A673 (cell line): ENCODE measurements around the gene FHIT. TPM values are rescaled to one million over a fixed set of nuclear protein-coding genes. Genes with fewer than 3 reads are reported as not detected.

Experiments used
- BruUV-seq: library from RNA; stranded (reverse); fragments of 400-500 nt; replicated peaks from 2 replicates; lab custom pipeline; 2021; lab: Mats Ljungman, UMichigan
- CTCF ChIA-PET: fragments of 300-600 bp; sonication (Branson Sonifier 250); formaldehyde crosslinking; loops from one replicate; lab custom pipeline; 2022; ENCODE audit warnings: antibody characterized with exemption; lab: Charles Lee
- POLR2A ChIA-PET: fragments of 300-600 bp; sonication (Branson Sonifier 250); formaldehyde crosslinking; loops from one replicate; lab custom pipeline; 2022; ENCODE audit warnings: antibody characterized with exemption; ENCODE audit not compliant: low non-redundant PET; lab: Charles Lee
- DNase-seq: peaks from one replicate; pipeline ENCODE4 v3.0.0-alpha.2; 2015; ENCODE audit warnings: low spot score
- H3K27ac ChIP-seq: fragments of 200-600 bp; sonication (generic); 2 replicates; pipeline ENCODE4 v1.5.1; 2016; ENCODE audit warnings: mixed run types, low read depth, mild to moderate bottlenecking, mixed read lengths, antibody characterized with exemption, low read length; ENCODE audit not compliant: poor library complexity, severe bottlenecking
- H3K27me3 ChIP-seq: fragments of 200-600 bp; sonication (generic); replicated peaks from 2 replicates; pipeline ENCODE4 v1.6.1; 2017; ENCODE audit warnings: mixed run types, low read depth, mild to moderate bottlenecking, mixed read lengths, antibody characterized with exemption, low read length; ENCODE audit not compliant: insufficient read depth, poor library complexity
- H3K36me3 ChIP-seq: fragments of 200-600 bp; sonication (generic); 2 replicates; pipeline ENCODE4 v1.6.1; 2016; ENCODE audit warnings: mixed run types, mild to moderate bottlenecking, mixed read lengths, antibody characterized with exemption, low read length; ENCODE audit not compliant: insufficient read depth, poor library complexity, severe bottlenecking
- H3K4me1 ChIP-seq: fragments of 200-600 bp; sonication (generic); 2 replicates; pipeline ENCODE4 v1.6.1; 2017; ENCODE audit warnings: mixed run types, mild to moderate bottlenecking, mixed read lengths, antibody characterized with exemption, low read length; ENCODE audit not compliant: insufficient read depth, poor library complexity, severe bottlenecking
- H3K4me3 ChIP-seq: fragments of 200-600 bp; sonication (generic); 2 replicates; pipeline ENCODE4 v1.5.1; 2016; ENCODE audit warnings: low read depth, mixed run types, mild to moderate bottlenecking, mixed read lengths, low read length; ENCODE audit not compliant: poor library complexity, severe bottlenecking
- H3K9me3 ChIP-seq: fragments of 200-600 bp; sonication (generic); 2 replicates; pipeline ENCODE4 v1.6.1; 2016; ENCODE audit warnings: mixed run types, low read depth, mild to moderate bottlenecking, mixed read lengths, antibody characterized with exemption, low read length; ENCODE audit not compliant: poor library complexity, severe bottlenecking
- EZH2 ChIP-seq: fragments of 200-600 bp; sonication (generic); IDR thresholded peaks from 2 replicates; pipeline ENCODE4 v1.6.1; 2017; ENCODE audit warnings: borderline replicate concordance, low read depth, mild to moderate bottlenecking, mixed read lengths, antibody characterized with exemption, low read length; ENCODE audit not compliant: poor library complexity, severe bottlenecking
- intact Hi-C: fragments of 100-400 bp; cut with micrococcal nuclease; formaldehyde crosslinking; loops from one replicate; pipeline ENCODE4 v1.10.0; 2022; ENCODE audit not compliant: unreplicated experiment
- total RNA-seq: library from RNA; stranded (reverse); gene quantifications from 2 replicates; pipeline ENCODE4 v1.2.3, GENCODE V29; 2021
- TF ChIP-seq, protein P1 (sequence below): fragments of 300-800, 200-600 bp; sonication (generic); conservative IDR thresholded peaks from 2 replicates; pipeline ENCODE4 v1.5.1; 2017; ENCODE audit warnings: low read depth, mild to moderate bottlenecking, antibody characterized with exemption, low read length, moderate library complexity, mixed read lengths

The FHIT gene
- total RNA-seq, 1 experiment from 2014 or later, result not detected

DNA sequence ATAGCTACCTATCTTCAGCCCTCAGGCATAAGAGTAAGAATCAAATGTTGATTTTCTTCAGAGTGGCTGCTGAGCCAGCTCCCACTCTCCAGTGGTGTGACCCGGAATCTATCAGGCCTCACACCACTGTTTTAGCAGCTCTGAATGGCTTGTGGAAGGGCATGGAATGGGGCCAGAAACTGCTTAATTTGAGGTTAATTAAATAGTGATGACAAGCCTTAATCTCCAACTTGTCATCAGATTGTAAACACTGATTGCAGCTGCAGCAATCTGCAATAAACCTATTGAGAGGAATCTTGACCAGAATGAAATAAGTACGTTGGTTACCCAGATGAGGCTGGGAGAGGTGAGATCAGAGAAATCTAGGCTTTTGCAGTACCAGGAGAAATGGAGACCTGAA is 317.4 kb downstream of the FHIT start:
- CTCF ChIA-PET, result no interaction called here
- BruUV-seq, result no TSS peak

DNA sequence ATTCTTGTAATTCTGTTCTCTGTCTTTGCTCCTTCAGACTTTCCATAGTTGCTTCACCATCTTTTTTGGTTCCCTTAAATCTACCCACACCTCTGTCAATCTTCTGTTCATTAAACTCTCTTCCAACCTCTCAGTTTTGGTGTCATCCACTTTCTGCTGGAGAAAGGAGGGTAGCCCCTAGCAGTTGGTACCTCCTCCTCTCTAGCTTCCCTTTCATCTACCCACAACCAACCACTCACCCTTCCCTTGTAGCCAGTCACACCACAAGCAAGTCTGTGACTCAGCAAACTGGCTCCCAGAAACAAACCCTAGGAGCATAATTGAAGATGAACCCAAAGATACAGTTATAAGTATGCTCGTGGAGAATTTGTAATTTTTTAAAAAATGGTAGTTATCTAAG is 318.6 kb downstream of the FHIT start:
- no TSS peak for BruUV-seq
- TF ChIP-seq, protein P1, sequence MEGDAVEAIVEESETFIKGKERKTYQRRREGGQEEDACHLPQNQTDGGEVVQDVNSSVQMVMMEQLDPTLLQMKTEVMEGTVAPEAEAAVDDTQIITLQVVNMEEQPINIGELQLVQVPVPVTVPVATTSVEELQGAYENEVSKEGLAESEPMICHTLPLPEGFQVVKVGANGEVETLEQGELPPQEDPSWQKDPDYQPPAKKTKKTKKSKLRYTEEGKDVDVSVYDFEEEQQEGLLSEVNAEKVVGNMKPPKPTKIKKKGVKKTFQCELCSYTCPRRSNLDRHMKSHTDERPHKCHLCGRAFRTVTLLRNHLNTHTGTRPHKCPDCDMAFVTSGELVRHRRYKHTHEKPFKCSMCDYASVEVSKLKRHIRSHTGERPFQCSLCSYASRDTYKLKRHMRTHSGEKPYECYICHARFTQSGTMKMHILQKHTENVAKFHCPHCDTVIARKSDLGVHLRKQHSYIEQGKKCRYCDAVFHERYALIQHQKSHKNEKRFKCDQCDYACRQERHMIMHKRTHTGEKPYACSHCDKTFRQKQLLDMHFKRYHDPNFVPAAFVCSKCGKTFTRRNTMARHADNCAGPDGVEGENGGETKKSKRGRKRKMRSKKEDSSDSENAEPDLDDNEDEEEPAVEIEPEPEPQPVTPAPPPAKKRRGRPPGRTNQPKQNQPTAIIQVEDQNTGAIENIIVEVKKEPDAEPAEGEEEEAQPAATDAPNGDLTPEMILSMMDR, result no peak
- TF ChIP-seq EZH2, result no peak
- Histone ChIP-seq H3K4me3 (no peak overlapping the region), H3K36me3 (no peaks in the 10 kb centered on the region), H3K27me3 (no peaks in the 10 kb centered on the region), H3K27ac (no peak overlapping the region), H3K4me1 (no peaks in the 10 kb centered on the region), H3K9me3 (no peaks in the 10 kb centered on the region)
- CTCF ChIA-PET, result no interaction called here
- intact Hi-C loops, result no loop called here
- POLR2A ChIA-PET, result no interaction called here
- DNase-seq, result no peak

More for the DNA sequence above, 317.4 kb downstream of the FHIT start:
- Histone ChIP-seq H3K4me1 (no peaks in the 10 kb centered on the region), H3K27me3 (no peaks in the 10 kb centered on the region), H3K27ac (no peak overlapping the region), H3K36me3 (no peaks in the 10 kb centered on the region), H3K9me3 (no peaks in the 10 kb centered on the region), H3K4me3 (no peak overlapping the region)
- DNase-seq, result no peak
- POLR2A ChIA-PET, result no interaction called here
- no peak for TF ChIP-seq EZH2
- TF ChIP-seq, protein P1, result no peak
- intact Hi-C loops, result no loop called here

DNA sequence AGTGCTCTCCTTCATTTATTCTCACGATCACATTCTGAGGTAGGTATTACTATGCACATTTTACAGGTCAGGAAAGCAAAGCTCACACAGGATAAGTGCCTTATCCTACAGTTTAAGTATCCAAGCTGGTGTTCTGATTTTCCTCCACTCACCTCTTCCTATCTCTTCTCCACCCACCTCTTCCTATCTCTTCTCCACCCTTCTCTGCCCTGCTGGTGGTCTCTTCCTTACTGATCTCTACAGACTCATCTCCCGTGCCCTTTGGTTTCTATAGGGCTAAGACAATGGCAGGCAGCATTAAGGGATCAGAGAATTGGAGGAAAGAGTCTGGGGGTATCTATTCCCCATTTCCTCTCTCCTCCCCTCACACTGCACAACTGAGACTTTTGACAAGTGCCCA is 319.1 kb downstream of the FHIT start:
- Histone ChIP-seq H3K27ac (no peak overlapping the region), H3K4me1 (no peaks in the 10 kb centered on the region), H3K36me3 (no peaks in the 10 kb centered on the region), H3K9me3 (no peaks in the 10 kb centered on the region), H3K4me3 (no peak overlapping the region), H3K27me3 (no peaks in the 10 kb centered on the region)
- ChIA-PET POLR2A (no interaction called here), CTCF (no interaction called here)
- no peak for TF ChIP-seq EZH2
- TF ChIP-seq, protein P1, result no peak
- no peak for DNase-seq
- BruUV-seq, result no TSS peak
- intact Hi-C loops, result no loop called here
